H1 (cell line): ENCODE data around the gene PPP1CA. TPM values are rescaled to one million over a fixed set of nuclear protein-coding genes. Genes with fewer than 3 reads are reported as not detected.

Source experiments
- CBX5 ChIP-seq: fragments of 300-800, 300-1000 bp; sonication (generic); IDR thresholded peaks from 2 replicates; pipeline ENCODE4 v1.7.1; 2016; ENCODE audit warnings: antibody characterized with exemption, low read length, low read depth
- polyA plus RNA-seq, 7 experiments: library from polyadenylated mRNA; depleted of rRNA in 3 of 7; stranded (reverse) in 5 of 7; unstranded in 2 of 7; fragments of >200 nt in 5 of 7; fragments of 200-250 nt in 2 of 7; gene quantifications; 1 replicate in 5 of 7; 2 replicates in 1 of 7; 4 replicates in 1 of 7; pipeline versions ENCODE4 v1.2.1 to v1.2.3, GENCODE V29; 2011 to 2013; ENCODE audit warnings: missing spikeins in 2 of 7, mixed read lengths in 2 of 7
- total RNA-seq: library from RNA; stranded (reverse); fragmentation: NEBNext Ultra II Directional; extraction: Animal tissue kit (Norgen Biotek cat#: 25700); gene quantifications from 2 replicates; pipeline ENCODE4 v1.2.1, GENCODE V29; 2021

The PPP1CA gene
- total and polyA plus RNA-seq, 2 of the 8 experiments (the other 6 are each of a cell fraction or from before 2014, with no cell fraction given) = 198 to 359 TPM

DNA sequence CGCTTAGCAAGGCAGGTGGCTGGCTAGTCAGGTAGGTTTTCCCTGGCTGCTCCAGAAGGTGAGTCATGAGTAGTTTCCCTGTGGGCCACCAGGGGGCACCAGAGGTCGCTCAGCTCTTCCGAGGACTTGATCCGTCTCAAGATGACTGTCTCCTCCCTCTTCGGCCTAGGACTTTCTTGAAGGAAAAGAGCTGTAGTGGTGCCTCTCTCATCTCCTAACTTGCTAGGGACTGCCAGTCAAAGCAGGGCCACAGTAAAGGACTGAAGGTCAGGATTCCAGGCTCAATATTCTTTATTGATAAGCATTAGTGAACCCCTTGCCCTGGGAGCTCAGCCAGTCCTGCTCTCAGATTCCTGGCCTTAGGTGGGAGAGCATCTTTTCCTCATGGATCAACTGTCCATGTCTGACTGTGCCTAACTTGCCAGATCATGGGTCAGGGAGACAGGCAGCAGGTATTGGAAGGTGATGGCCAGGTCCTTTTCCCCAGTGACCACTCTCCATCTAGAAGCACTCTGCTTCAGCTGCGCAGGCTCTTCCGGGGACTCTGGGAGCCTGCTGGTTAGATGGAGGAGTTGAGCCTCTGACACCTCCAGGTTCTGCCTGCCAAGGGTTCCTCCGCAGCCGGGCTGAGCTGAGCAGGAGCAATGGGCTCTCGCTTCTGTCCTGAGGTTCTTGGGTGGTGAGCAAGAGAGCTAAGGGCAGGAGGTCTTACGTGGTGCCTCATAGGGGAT lies 50.2 kb downstream of the PPP1CA start (continued):
- TF ChIP-seq CBX5 = no peak
